ENCODE data around the gene ACADSB. TPM values are rescaled to one million over a fixed set of nuclear protein-coding genes. Genes with fewer than 3 reads are reported as not detected.

Gene ACADSB
- polyA plus RNA-seq, 1 donor from 2014 or later, result 20.3 TPM

DNA sequence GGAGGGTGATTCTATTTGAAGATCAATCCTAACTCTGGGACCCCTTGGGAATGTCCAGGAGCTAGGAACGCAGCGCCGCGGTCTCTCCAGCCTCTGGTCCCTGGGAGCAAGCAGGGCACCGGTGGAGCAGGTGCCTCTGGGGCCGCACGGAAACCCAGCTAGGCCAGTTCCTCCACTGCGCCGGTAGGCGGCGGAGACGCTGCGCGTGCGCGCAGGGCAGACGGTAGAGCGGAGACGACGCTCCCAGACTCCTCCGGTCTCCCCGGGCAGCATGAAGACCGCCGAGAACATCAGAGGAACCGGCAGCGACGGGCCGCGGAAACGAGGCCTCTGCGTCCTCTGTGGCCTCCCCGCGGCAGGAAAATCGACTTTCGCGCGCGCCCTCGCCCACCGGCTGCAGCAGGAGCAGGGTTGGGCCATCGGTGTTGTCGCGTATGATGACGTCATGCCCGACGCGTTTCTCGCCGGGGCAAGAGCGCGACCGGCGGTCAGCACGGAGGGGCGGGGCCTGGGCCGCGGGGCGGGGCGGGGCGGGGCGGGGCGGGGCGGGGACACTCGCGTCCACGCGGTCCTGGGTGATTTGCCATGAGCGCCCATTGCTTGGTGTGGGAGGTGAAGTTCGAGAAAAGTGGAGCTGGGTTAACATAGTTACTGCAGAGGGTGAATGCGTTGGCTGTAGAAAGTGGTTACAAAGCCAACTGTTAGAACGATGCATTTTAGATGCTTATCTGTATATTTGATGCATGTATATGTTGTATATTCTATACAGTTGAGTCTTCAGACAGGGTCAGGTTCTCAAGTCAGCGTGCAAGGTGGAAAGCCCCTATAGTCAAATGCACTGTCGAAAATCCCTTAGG, 28.4 kb upstream of the ACADSB start, which contains the start of gene PSTK:
TSS of gene PSTK (plus strand) at position 193 of the 857 bp plus-strand sequence. CDS start at position 272, 79 bp downstream.
- peak within 1 kb of the TSS; percentile 89 for H3K4me3 ChIP-seq (ENCODE audit: low read length)
- peaks cover 5% of the 10 kb centered on the region for H3K36me3 ChIP-seq (ENCODE audit: insufficient read depth, low read length)
- TF ChIP-seq POLR2AphosphoS5 (IDR thresholded peaks at IDR 0.05) (peak; percentile 95), EZH2 (IDR thresholded peaks at IDR 0.05; ENCODE audit: borderline replicate concordance, insufficient read depth, low read length, poor library complexity, severe bottlenecking) (no peak), MXI1 (conservative IDR thresholded peaks at IDR 0.05; ENCODE audit: poor library complexity, severe bottlenecking) (peak; percentile 90), RAD21 (conservative IDR thresholded peaks at IDR 0.05) (peak; percentile 68), SMC3 (conservative IDR thresholded peaks at IDR 0.05; ENCODE audit: poor library complexity) (peak; percentile 74), EP300 (conservative IDR thresholded peaks at IDR 0.05; ENCODE audit: poor library complexity, severe bottlenecking) (peak; percentile 66), TAF1 (IDR thresholded peaks at IDR 0.05; ENCODE audit: low read depth) (peak; percentile 92)
- TF ChIP-seq, protein P1, sequence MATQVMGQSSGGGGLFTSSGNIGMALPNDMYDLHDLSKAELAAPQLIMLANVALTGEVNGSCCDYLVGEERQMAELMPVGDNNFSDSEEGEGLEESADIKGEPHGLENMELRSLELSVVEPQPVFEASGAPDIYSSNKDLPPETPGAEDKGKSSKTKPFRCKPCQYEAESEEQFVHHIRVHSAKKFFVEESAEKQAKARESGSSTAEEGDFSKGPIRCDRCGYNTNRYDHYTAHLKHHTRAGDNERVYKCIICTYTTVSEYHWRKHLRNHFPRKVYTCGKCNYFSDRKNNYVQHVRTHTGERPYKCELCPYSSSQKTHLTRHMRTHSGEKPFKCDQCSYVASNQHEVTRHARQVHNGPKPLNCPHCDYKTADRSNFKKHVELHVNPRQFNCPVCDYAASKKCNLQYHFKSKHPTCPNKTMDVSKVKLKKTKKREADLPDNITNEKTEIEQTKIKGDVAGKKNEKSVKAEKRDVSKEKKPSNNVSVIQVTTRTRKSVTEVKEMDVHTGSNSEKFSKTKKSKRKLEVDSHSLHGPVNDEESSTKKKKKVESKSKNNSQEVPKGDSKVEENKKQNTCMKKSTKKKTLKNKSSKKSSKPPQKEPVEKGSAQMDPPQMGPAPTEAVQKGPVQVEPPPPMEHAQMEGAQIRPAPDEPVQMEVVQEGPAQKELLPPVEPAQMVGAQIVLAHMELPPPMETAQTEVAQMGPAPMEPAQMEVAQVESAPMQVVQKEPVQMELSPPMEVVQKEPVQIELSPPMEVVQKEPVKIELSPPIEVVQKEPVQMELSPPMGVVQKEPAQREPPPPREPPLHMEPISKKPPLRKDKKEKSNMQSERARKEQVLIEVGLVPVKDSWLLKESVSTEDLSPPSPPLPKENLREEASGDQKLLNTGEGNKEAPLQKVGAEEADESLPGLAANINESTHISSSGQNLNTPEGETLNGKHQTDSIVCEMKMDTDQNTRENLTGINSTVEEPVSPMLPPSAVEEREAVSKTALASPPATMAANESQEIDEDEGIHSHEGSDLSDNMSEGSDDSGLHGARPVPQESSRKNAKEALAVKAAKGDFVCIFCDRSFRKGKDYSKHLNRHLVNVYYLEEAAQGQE (IDR thresholded peaks at IDR 0.05; ENCODE audit: borderline replicate concordance), result peak; percentile 60
- TF ChIP-seq, protein P2, sequence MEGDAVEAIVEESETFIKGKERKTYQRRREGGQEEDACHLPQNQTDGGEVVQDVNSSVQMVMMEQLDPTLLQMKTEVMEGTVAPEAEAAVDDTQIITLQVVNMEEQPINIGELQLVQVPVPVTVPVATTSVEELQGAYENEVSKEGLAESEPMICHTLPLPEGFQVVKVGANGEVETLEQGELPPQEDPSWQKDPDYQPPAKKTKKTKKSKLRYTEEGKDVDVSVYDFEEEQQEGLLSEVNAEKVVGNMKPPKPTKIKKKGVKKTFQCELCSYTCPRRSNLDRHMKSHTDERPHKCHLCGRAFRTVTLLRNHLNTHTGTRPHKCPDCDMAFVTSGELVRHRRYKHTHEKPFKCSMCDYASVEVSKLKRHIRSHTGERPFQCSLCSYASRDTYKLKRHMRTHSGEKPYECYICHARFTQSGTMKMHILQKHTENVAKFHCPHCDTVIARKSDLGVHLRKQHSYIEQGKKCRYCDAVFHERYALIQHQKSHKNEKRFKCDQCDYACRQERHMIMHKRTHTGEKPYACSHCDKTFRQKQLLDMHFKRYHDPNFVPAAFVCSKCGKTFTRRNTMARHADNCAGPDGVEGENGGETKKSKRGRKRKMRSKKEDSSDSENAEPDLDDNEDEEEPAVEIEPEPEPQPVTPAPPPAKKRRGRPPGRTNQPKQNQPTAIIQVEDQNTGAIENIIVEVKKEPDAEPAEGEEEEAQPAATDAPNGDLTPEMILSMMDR (IDR thresholded peaks at IDR 0.05; ENCODE audit: poor library complexity, severe bottlenecking), result peak; percentile 99
- H3F3A ChIP-seq (ENCODE audit: insufficient read depth, low read length, poor library complexity, severe bottlenecking), result no peaks in the 10 kb centered on the region
- H3K4me2 ChIP-seq (ENCODE audit: low read length), result peak within 1 kb of the TSS; percentile 79
- H3K9me3 ChIP-seq (ENCODE audit: low read length), result no peaks in the 10 kb centered on the region
- H3K9ac ChIP-seq (ENCODE audit: low read length), result peak within 1 kb of the TSS; percentile 91
- peak within 1 kb of the TSS; percentile 91 for H3K27ac ChIP-seq (ENCODE audit: low read length)
- H3K9me2 ChIP-seq (ENCODE audit: insufficient read depth, low read length), result no peaks in the 10 kb centered on the region
- peak within 1 kb of the TSS; percentile 99 for H2AFZ ChIP-seq (ENCODE audit: low read depth, low read length)
- H3K79me2 ChIP-seq (replicated peaks; ENCODE audit: insufficient read depth, low read length), result no peaks in the 10 kb centered on the region
- H4K20me1 ChIP-seq (ENCODE audit: insufficient read depth), result no peaks in the 10 kb centered on the region
- no peaks in the 10 kb centered on the region for H3K27me3 ChIP-seq (ENCODE audit: insufficient read depth, low read depth, low read length)

DNA sequence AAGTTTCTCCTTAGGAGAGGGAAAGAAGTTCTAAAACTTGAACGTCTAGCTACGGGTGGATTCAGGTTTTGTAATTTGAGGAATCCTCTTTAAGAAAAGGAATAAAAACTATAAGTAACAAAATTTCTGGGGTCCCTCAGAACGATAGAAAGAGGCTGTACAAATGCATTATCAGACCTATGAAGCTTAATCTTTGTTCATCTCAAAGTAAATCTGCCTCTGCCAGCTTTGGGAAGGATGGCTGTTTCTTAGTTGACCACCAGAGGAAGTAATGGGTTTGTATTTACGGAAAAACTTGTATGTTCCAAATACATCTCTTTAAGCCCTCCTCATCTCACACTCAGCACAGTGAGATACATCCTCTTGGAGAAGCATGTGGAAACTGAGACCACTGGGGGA, 27.7 kb upstream of the ACADSB start:
- Histone ChIP-seq H3K36me3 (ENCODE audit: insufficient read depth, low read length) (peaks cover 5% of the 10 kb centered on the region), H3K9ac (ENCODE audit: low read length) (no peak overlapping the region), H3K27me3 (ENCODE audit: insufficient read depth, low read depth, low read length) (no peaks in the 10 kb centered on the region), H4K20me1 (ENCODE audit: insufficient read depth) (no peaks in the 10 kb centered on the region), H2AFZ (ENCODE audit: low read depth, low read length) (no peak overlapping the region), H3K4me3 (ENCODE audit: low read length) (peak overlapping the region; percentile 89), H3K79me2 (replicated peaks; ENCODE audit: insufficient read depth, low read length) (no peaks in the 10 kb centered on the region), H3K27ac (ENCODE audit: low read length) (no peak overlapping the region), H3K4me2 (ENCODE audit: low read length) (no peak overlapping the region), H3K9me3 (ENCODE audit: low read length) (no peaks in the 10 kb centered on the region), H3F3A (ENCODE audit: insufficient read depth, low read length, poor library complexity, severe bottlenecking) (no peaks in the 10 kb centered on the region), H3K9me2 (ENCODE audit: insufficient read depth, low read length) (no peaks in the 10 kb centered on the region)
- TF ChIP-seq, protein P2 (IDR thresholded peaks at IDR 0.05; ENCODE audit: poor library complexity, severe bottlenecking), result peak; percentile 13
- TF ChIP-seq EZH2 (IDR thresholded peaks at IDR 0.05; ENCODE audit: borderline replicate concordance, insufficient read depth, low read length, poor library complexity, severe bottlenecking) (no peak), EP300 (conservative IDR thresholded peaks at IDR 0.05; ENCODE audit: poor library complexity, severe bottlenecking) (no peak), MXI1 (conservative IDR thresholded peaks at IDR 0.05; ENCODE audit: poor library complexity, severe bottlenecking) (no peak), POLR2AphosphoS5 (IDR thresholded peaks at IDR 0.05) (no peak)
- TF ChIP-seq, protein P1 (IDR thresholded peaks at IDR 0.05; ENCODE audit: borderline replicate concordance), result no peak
